ENCODE results near the gene ABCC9. TPM values are rescaled to one million over a fixed set of nuclear protein-coding genes. Genes with fewer than 3 reads are reported as not detected.

ABCC9 gene
- under 0.01 and 0.10 TPM in 2 replicates for total RNA-seq

GRCh38 chr12:21940549-21941505, at the start of gene ABCC9:
ABCC9 (minus strand) TSS chr12:21941426; CDS start chr12:21936674, 4,752 bp downstream.

DNA sequence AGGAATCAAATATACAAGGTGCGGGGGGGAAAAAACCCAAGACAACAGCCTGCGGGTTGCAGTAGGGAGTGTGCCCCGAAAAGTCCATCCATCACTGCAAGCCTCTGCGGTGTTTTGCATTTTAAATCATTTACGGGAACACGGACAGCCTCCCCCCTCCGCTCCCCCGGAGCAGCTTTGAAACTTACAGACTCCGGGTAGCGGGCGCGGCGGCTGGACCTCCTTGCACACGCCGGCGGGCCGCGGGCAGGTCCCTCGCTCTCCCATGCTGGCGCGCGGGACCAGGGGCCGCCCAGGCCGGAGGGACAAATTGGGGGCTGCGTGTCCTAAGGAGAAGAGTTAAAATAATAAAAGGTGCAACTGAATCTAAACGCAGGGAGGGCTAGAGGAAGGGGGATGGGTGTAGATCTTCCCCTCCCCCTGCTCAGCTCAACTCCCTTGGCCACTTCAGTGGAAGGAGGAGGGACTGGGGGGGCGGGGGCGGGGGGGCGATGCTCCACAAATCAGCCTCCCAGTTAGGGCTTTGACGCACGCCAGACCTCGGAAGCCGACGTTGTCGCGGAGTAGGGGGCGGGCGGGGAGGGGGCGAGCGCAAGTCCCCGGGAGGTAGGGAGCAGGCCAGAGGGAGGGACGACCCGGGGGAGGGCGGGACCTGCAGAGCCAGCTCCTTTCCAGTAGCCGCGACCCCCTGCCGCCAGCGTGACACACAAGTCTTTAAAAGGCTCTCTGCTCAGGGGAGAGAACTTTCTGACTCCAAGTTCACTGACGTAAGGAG, 166.7 kb downstream of the ABCC9 start, which contains the start of gene KCNJ8:
Gene KCNJ8 (minus strand): TSS at position 349 of the 775 bp plus-strand sequence. CDS start 1,090 bp downstream, outside the sequence.

Small RNA genes within 50 kb of the gene (small RNA-seq; reads per million reads assigned to genes)
- gene AC008250.2 = not detected

Other genes starting within 250 kb of the ABCC9 start
- gene KCNJ8, start 166.7 kb downstream of the ABCC9 start, total RNA-seq = under 0.01 and 0.10 TPM in 2 replicates
- gene CMAS, start 104.8 kb upstream of the ABCC9 start, total RNA-seq = 19.3 and 26.6 TPM in 2 replicates

Measured in vein endothelial cell (primary cell).